ENCODE results near the gene LRP8. TPM values are rescaled to one million over a fixed set of nuclear protein-coding genes. Genes with fewer than 3 reads are reported as not detected.

Gene LRP8
- total and polyA plus RNA-seq, 2 donors (not counting 3 experiments of a cell fraction or from before 2014, with no cell fraction given): 40.9 to 62.2 TPM

DNA sequence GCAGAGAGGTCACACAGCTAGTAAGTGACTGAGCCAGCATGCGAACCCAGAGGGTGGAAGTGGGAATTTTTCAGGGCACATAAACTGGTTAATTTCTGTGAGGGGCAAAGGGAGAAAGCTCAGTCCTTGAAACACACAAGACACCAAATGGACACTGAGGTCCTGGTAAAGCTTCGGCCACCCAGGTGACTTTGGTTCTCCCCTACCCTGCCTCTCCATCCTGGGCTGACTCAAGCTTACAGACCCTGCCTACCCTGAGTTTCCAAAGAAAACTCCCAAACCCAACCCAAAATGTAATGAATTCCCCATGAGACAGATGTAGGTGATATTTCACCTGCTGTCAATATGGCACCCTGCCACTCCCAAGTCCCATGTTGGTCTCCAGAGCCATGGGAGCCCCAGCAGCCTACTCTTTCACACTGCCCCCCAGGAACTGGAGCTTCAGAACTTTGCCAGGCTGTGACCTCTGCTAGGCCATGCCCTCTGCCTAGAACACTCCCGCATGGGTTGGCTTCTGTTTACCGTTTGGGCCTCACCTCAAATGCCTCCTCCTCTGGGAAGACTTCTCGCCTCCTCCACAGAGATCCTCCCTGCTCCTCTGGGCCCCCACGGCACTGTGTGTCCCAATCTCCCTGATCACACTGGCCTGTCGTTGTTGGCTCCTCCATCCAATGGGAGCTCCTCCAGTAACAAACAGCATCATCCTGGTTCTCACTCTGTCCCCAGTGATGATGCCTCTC is 3.7 kb upstream of the LRP8 start:
- H3K4me3 ChIP-seq (replicated peaks in 1 of 3; ENCODE audit: insufficient read depth in 1 of 3, low read depth in 1 of 3, low read length in 3 of 3): no peak overlapping the region
- dilution Hi-C loops (cut with MboI; ENCODE audit: extremely low pct_ligation_motif_present, low sequenced_read_pairs): no loop called here
- intact Hi-C loops (cut with micrococcal nuclease): no loop called here
- H3K79me2 ChIP-seq (ENCODE audit: control insufficient read depth, insufficient read depth, low read length): peaks cover 5% of the 10 kb centered on the region
- TF ChIP-seq POLR2A (IDR thresholded peaks at IDR 0.05; ENCODE audit: low read depth, low read length) (no peak), POLR2AphosphoS5 (IDR thresholded peaks at IDR 0.05; ENCODE audit: insufficient read depth, low read depth, low read length) (no peak), MYC (IDR thresholded peaks at IDR 0.05; ENCODE audit: low read depth, low read length) (no peak), EZH2 (IDR thresholded peaks at IDR 0.05; ENCODE audit: borderline replicate concordance, low read depth, low read length, severe bottlenecking) (no peak), FOS (IDR thresholded peaks at IDR 0.05; ENCODE audit: borderline replicate concordance, insufficient read depth, low read length) (no peak), JUN (IDR thresholded peaks at IDR 0.05; ENCODE audit: borderline replicate concordance, insufficient read depth, insufficient read length, low read depth) (no peak), CTCF (IDR thresholded peaks at IDR 0.05; ENCODE audit: extremely low read depth in 1 of 2, insufficient read depth in 1 of 2, low read depth in 1 of 2, low read length in 2 of 2) (no peak), GATA2 (IDR thresholded peaks at IDR 0.05; ENCODE audit: insufficient read depth, insufficient read length, low read depth, low read length) (no peak)
- TF ChIP-seq, protein P1, sequence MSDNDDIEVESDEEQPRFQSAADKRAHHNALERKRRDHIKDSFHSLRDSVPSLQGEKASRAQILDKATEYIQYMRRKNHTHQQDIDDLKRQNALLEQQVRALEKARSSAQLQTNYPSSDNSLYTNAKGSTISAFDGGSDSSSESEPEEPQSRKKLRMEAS (IDR thresholded peaks at IDR 0.05; ENCODE audit: insufficient read depth, insufficient read length): no peak
- DNase-seq (ENCODE audit: low read depth, low spot score) (no peak), FAIRE-seq (no peak)
- H4K20me1 ChIP-seq (replicated peaks; ENCODE audit: control insufficient read depth, extremely low read depth, insufficient read depth, low read length): no peaks in the 10 kb centered on the region
- ChIA-PET POLR2A (no interaction called here), CTCF (interaction anchor here (1.4 kb wide), 1 partner anchor 62 kb away, joined by 4 read pairs; no protein-coding TSS in a partner anchor)
- no peaks in the 10 kb centered on the region for H3K9me1 ChIP-seq (replicated peaks; ENCODE audit: control insufficient read depth, extremely low read depth, insufficient read depth, low read length)
- no peak overlapping the region for H3K27ac ChIP-seq (ENCODE audit: insufficient read depth, low read depth, low read length)
- BruUV-seq (replicated peaks): no TSS peak
- H3K27me3 ChIP-seq (ENCODE audit: control insufficient read depth in 2 of 2, insufficient read depth in 2 of 2, low read length in 2 of 2): no peaks in the 10 kb centered on the region
- H3K9me3 ChIP-seq (replicated peaks; ENCODE audit: control insufficient read depth, insufficient read depth, low read length): no peaks in the 10 kb centered on the region
- H2AFZ ChIP-seq (ENCODE audit: low read depth, low read length): no peak overlapping the region
- no peak overlapping the region for H3K4me2 ChIP-seq (ENCODE audit: insufficient read depth, low read length)
- H3K9ac ChIP-seq (replicated peaks; ENCODE audit: extremely low read depth, insufficient read depth, low read length): no peak overlapping the region
- peaks cover 7% of the 10 kb centered on the region for H3K4me1 ChIP-seq (ENCODE audit: control insufficient read depth, extremely low read depth, insufficient read depth, low read length)
- H3K36me3 ChIP-seq (ENCODE audit: control insufficient read depth in 2 of 2, extremely low read depth in 1 of 2, insufficient read depth in 2 of 2, low read length in 2 of 2): no peaks in the 10 kb centered on the region
